Upper lobe of left lung (tissue), 6 donors: ENCODE measurements around the gene PRKCQ. TPM values are rescaled to one million over a fixed set of nuclear protein-coding genes. Genes with fewer than 3 reads are reported as not detected.
"Not testable (repeated sequence)": the region's sequence is repeated elsewhere in the genome, so short reads cannot be mapped to it uniquely, and the experiment has no call there.

Source experiments
- ATAC-seq, 2 donors: fragments of 200-7000 bp; cut with Tn5 transposase; one replicate each; pipeline ENCODE4 v1.9.1; 2022; ENCODE audit warnings: mild to moderate bottlenecking in 2 of 2, moderate library complexity in 2 of 2; ENCODE audit not compliant: low FRiP score in 2 of 2
- DNase-seq, 2 donors: peaks; one replicate each; pipeline ENCODE4 v3.0.0-alpha.2; 2019 to 2020
- H3K27ac ChIP-seq, 4 donors: fragments of 200-600 bp; sonication (generic); one replicate each; pipeline ENCODE4 v1.5.1; 2016 to 2019
- H3K27me3 ChIP-seq, 4 donors: fragments of 200-600 bp; sonication (generic); one replicate each; pipeline ENCODE4 v1.5.1; 2017 to 2019
- H3K36me3 ChIP-seq, 4 donors: fragments of 200-600 bp; sonication (generic); one replicate each; pipeline ENCODE4 v1.5.1; 2016 to 2019
- H3K4me1 ChIP-seq, 4 donors: fragments of 200-600 bp; sonication (generic); one replicate each; pipeline ENCODE4 v1.5.1; 2018 to 2019
- H3K4me3 ChIP-seq, 4 donors: fragments of 200-600 bp; sonication (generic); one replicate each; pipeline ENCODE4 v1.5.1; 2017 to 2019; ENCODE audit warnings: mild to moderate bottlenecking in 2 of 4, moderate library complexity in 1 of 4
- H3K9me3 ChIP-seq, 4 donors: fragments of 200-600 bp; sonication (generic); one replicate each; pipeline ENCODE4 v1.5.1; 2018 to 2019
- EP300 ChIP-seq, 4 donors: sonication (generic); formaldehyde crosslinking; IDR thresholded peaks; one replicate each; pipeline ENCODE4 v1.5.1; 2017; ENCODE audit warnings: antibody characterized with exemption in 4 of 4, control low read depth in 2 of 4
- POLR2A ChIP-seq, 4 donors: fragments of 450-650 bp; IDR thresholded peaks; one replicate each; pipeline ENCODE4 v1.5.1; 2016 to 2017; ENCODE audit warnings: antibody characterized with exemption in 4 of 4, mild to moderate bottlenecking in 2 of 4
- POLR2AphosphoS5 ChIP-seq, 2 donors: sonication (generic); formaldehyde crosslinking; IDR thresholded peaks; one replicate each; pipeline ENCODE4 v1.5.1; 2017; ENCODE audit warnings: antibody characterized with exemption in 2 of 2
- WGBS, 2 donors: methylation state at CpG; one replicate each; pipeline ENCODE4 v1.1.5; 2017 to 2018; 5-methylcytosine and 5-hydroxymethylcytosine counted together
- total RNA-seq, 6 donors: library from RNA; depleted of rRNA in 4 of 6; stranded (reverse); fragments of >200 nt in 4 of 6; gene quantifications; one replicate each; pipeline versions ENCODE4 v1.1.0 to v1.2.1, GENCODE V29; 2016 to 2021
- TF ChIP-seq, protein P1 (sequence below), 6 experiments: fragments of 450-650 bp in 4 of 6; fragments of 200-600 bp in 2 of 6; sonication (generic) in 2 of 6; IDR thresholded peaks; one replicate each; pipeline ENCODE4 v1.5.1; 2016 to 2019; ENCODE audit warnings: antibody characterized with exemption in 6 of 6
- donor health status: DM: no; HTN: no; CAD: no; lungs with moderate emphysema.
- donor health status: DM: no; HTN: yes; CAD: no; lungs with severe emphysema.

PRKCQ gene
- total RNA-seq, 6 donors from 2014 or later = 6.5 to 16.8 (median 11.2) TPM

DNA sequence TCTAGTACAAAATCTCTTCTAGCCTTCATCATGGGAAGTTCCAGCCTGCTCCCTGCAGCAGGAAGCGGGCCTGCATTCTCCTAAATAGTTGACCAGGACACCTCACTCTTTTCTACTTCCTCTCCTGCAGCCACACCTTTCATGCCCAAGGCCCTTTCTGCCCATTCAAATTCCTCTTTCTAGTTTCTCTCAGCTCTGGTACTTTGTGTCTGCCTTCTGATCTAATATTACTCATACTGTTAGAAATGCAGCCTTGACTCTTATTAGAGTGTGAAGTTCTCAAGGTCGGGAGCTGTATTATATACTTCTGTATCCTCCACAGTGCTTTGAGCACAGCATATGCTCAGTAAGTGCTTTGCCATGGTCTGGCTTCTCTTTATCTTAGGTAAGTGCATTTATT is 103.1 kb downstream of the PRKCQ start:
- Histone ChIP-seq H3K27ac (no peak overlapping the region), H3K9me3 (no peaks in the 10 kb centered on the region), H3K4me1 (peaks cover 0 to 5% (median 0%) of the 10 kb centered on the region in 4 donors), H3K4me3 (no peak overlapping the region), H3K27me3 (no peaks in the 10 kb centered on the region), H3K36me3 (no peaks in the 10 kb centered on the region)
- no peak for TF ChIP-seq POLR2A (IDR thresholded peaks at IDR 0.05)
- TF ChIP-seq EP300 (IDR thresholded peaks at IDR 0.05) = no peak
- TF ChIP-seq, protein P1, sequence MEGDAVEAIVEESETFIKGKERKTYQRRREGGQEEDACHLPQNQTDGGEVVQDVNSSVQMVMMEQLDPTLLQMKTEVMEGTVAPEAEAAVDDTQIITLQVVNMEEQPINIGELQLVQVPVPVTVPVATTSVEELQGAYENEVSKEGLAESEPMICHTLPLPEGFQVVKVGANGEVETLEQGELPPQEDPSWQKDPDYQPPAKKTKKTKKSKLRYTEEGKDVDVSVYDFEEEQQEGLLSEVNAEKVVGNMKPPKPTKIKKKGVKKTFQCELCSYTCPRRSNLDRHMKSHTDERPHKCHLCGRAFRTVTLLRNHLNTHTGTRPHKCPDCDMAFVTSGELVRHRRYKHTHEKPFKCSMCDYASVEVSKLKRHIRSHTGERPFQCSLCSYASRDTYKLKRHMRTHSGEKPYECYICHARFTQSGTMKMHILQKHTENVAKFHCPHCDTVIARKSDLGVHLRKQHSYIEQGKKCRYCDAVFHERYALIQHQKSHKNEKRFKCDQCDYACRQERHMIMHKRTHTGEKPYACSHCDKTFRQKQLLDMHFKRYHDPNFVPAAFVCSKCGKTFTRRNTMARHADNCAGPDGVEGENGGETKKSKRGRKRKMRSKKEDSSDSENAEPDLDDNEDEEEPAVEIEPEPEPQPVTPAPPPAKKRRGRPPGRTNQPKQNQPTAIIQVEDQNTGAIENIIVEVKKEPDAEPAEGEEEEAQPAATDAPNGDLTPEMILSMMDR (IDR thresholded peaks at IDR 0.05) = no peak
- TF ChIP-seq POLR2AphosphoS5 (IDR thresholded peaks at IDR 0.05) = no peak
- WGBS, 2 donors = 79 to 84% methylated on average over 2 of the region's 2 CpGs
- ATAC-seq (no peak), DNase-seq (no peak)

DNA sequence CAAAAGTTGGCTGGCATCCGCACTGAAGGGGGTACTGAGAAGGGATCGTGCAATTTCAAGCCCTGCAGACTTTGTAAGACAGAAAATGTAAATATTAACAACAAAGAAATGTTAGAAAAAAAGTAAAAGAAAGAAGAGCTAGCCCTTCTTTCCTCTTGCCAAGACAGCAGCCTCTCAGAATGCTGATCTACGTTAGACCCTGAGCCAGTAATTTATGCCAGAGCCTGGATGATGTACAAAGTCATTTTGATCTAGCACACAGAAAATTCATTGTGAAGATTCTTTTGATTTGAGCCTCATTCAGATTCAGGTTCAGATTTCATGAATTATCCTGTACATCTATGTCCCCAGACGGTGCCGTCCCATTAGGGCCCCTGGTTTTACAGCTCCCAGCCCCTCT is 105.2 kb downstream of the PRKCQ start:
- Histone ChIP-seq H3K36me3 (no peaks in the 10 kb centered on the region), H3K4me1 (peaks cover 0 to 5% (median 0%) of the 10 kb centered on the region in 4 donors), H3K4me3 (no peak overlapping the region), H3K27me3 (no peaks in the 10 kb centered on the region), H3K27ac (no peak overlapping the region), H3K9me3 (no peaks in the 10 kb centered on the region)
- TF ChIP-seq POLR2AphosphoS5 (IDR thresholded peaks at IDR 0.05) = no peak
- no peak for TF ChIP-seq POLR2A (IDR thresholded peaks at IDR 0.05)
- no peak for TF ChIP-seq EP300 (IDR thresholded peaks at IDR 0.05)
- TF ChIP-seq, protein P1 (IDR thresholded peaks at IDR 0.05) = no peak
- ATAC-seq (no peak), DNase-seq (no peak)
- 77 to 80% methylated on average over 5 of the region's 5 CpGs for WGBS, 2 donors

DNA sequence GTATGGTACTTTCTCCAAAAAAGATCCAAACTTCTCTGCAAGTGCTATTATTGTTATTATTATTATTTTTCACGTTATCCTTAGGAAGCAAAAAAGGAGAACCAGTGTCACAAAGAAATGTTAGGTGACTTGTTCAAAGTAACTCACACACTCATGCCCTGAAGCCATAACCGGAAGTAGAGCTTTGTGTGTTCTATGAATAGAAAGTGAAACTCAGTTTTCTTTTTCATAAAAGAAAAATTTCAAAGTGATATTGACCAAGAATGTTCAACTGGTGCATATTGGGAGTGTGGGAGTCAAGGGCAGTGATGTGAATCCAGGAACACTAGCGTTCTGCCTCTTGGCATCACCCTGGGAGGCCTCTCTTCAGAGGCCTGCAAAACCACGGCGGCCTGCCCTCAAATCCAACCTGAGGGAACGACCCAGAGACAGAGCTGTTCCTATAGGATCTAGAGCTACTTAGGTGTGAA is 106.1 kb downstream of the PRKCQ start:
- no peak for DNase-seq

DNA sequence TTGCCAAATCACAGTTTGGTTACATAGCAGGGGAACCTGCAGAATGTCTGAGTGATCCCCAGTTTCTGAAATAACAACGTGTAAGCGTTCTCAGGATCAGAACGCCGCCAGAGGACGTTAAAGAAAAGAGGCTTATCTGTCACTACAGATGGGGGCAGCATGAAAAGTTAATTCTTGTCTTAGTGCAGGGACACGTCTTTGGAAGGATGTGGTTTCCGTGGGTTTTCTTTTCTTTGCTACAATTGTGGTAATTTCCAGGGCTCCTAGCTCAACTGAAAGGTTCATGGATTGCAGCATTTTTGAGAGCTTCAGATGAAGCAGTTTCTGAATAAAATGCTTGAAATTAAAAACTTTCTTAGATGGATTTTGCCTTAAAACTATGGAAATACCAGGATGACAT is 106.6 kb downstream of the PRKCQ start:
- H3K36me3 ChIP-seq = no peaks in the 10 kb centered on the region
- peaks cover 0 to 5% (median 0%) of the 10 kb centered on the region in 4 donors for H3K4me1 ChIP-seq
- H3K27ac ChIP-seq = peak overlapping the region in 1 of 4 donors; percentile 71
- DNase-seq (no peak), ATAC-seq (no peak)
- no peaks in the 10 kb centered on the region for H3K9me3 ChIP-seq
- 68 to 69% methylated on average over 7 of the region's 7 CpGs for WGBS, 2 donors
- TF ChIP-seq POLR2A (IDR thresholded peaks at IDR 0.05) = no peak
- no peak for TF ChIP-seq EP300 (IDR thresholded peaks at IDR 0.05)
- TF ChIP-seq, protein P1 (IDR thresholded peaks at IDR 0.05) = no peak
- no peak for TF ChIP-seq POLR2AphosphoS5 (IDR thresholded peaks at IDR 0.05)
- no peak overlapping the region for H3K4me3 ChIP-seq
- H3K27me3 ChIP-seq = no peaks in the 10 kb centered on the region

More for the DNA sequence above, 106.1 kb downstream of the PRKCQ start:
- Histone ChIP-seq H3K9me3 (no peaks in the 10 kb centered on the region), H3K4me1 (peaks cover 0 to 5% (median 0%) of the 10 kb centered on the region in 4 donors), H3K4me3 (peak overlapping the region in 1 of 4 donors; percentile 22), H3K27ac (peak overlapping the region in 2 of 4 donors; percentile 64 to 71), H3K27me3 (no peaks in the 10 kb centered on the region), H3K36me3 (no peaks in the 10 kb centered on the region)
- no peak for ATAC-seq
- TF ChIP-seq, protein P1 (IDR thresholded peaks at IDR 0.05) = no peak
- TF ChIP-seq POLR2A (IDR thresholded peaks at IDR 0.05) (no peak), EP300 (IDR thresholded peaks at IDR 0.05) (no peak), POLR2AphosphoS5 (IDR thresholded peaks at IDR 0.05) (no peak)
- 36 to 53% methylated on average over 6 of the region's 6 CpGs for WGBS, 2 donors

DNA sequence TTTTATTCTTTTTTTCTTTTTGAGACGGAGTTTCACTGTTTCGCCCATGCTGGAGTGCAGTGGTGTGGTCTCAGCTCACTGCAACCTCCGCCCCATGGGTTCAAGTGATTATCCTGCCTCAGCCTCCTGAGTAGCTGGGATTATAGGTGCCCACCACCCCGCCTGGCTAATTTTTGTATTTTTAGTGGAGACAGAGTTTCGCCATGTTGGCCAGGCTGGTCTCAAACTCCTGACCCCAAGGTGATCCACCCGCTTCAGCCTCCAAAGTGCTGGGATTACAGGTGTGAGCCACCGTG is 107.4 kb downstream of the PRKCQ start:
- not testable (repeated sequence) for H3K27me3 ChIP-seq, H3K27ac ChIP-seq, ATAC-seq, H3K4me1 ChIP-seq, H3K36me3 ChIP-seq, H3K4me3 ChIP-seq, H3K9me3 ChIP-seq, DNase-seq
- WGBS, 2 donors = 75 to 80% methylated on average over 7 of the region's 7 CpGs
